IMR-90 (cell line): ENCODE data around the gene ZNF274.

Source experiments
- CHD1 ChIP-seq: IDR thresholded peaks from 2 replicates; pipeline ENCODE4 v1.6.1; 2012; ENCODE audit warnings: low read depth, low read length, improper control_type of control experiment
- CTCF ChIP-seq: conservative IDR thresholded peaks from 2 replicates; pipeline ENCODE4 v1.5.1; 2012; ENCODE audit warnings: mild to moderate bottlenecking, low read depth, low read length, improper control_type of control experiment
- FOS ChIP-seq: fragments of 150-350 bp; IDR thresholded peaks from 2 replicates; pipeline ENCODE4 v1.6.1; 2016; ENCODE audit warnings: low read depth, low read length
- POLR2A ChIP-seq: IDR thresholded peaks from 2 replicates; pipeline ENCODE4 v1.6.1; 2012; ENCODE audit warnings: mild to moderate bottlenecking, low read depth, low read length
- RAD21 ChIP-seq: IDR thresholded peaks from 2 replicates; pipeline ENCODE4 v1.6.1; 2012; ENCODE audit warnings: low read length, improper control_type of control experiment
- SMC3 ChIP-seq: fragments of 150-350 bp; IDR thresholded peaks from 2 replicates; pipeline ENCODE4 v1.6.1; 2016; ENCODE audit warnings: low read depth, mild to moderate bottlenecking, antibody characterized with exemption, low read length, moderate library complexity

DNA sequence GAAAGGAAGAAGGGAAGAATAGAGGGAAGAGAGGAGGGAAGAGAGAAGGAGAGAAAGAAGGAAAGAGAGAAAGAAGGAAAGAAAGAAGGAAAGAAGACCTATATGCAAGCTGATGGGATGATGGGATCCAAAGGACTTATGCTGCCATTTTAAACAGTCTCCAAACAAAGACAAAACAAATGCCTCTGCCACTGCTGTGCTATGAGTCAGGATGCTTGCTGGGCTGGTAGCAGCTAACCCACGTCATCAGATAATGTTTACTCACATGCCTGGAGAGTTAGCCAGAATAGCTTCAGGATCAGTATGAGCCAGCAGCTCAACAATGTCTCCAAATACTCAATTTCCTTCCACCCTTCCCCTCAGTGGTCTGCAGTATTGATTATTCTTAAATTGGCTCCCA is 12.0 kb upstream of the ZNF274 start:
- TF ChIP-seq POLR2A (no peak), CTCF (no peak), CHD1 (no peak), FOS (no peak), RAD21 (no peak), SMC3 (no peak)
